NCI-H2171 (cell line): ENCODE results near the gene LSR.

Experiments used
- DNase-seq: peaks from one replicate; lab custom pipeline; 2025; lab: John Stamatoyannopoulos, UW

The LSR gene

DNA sequence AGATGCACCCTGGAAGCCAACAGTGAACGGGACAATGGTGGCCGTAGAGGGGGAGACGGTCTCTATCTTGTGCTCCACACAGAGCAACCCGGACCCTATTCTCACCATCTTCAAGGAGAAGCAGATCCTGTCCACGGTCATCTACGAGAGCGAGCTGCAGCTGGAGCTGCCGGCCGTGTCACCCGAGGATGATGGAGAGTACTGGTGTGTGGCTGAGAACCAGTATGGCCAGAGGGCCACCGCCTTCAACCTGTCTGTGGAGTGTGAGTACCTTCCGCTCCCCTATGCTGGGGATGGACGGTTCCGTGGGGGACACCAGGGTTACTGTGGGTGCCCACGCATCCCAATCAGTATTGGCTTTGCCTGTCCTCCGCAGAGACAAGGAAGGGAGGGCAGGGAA, 53.6 kb downstream of the LSR start:
- no peak for DNase-seq

DNA sequence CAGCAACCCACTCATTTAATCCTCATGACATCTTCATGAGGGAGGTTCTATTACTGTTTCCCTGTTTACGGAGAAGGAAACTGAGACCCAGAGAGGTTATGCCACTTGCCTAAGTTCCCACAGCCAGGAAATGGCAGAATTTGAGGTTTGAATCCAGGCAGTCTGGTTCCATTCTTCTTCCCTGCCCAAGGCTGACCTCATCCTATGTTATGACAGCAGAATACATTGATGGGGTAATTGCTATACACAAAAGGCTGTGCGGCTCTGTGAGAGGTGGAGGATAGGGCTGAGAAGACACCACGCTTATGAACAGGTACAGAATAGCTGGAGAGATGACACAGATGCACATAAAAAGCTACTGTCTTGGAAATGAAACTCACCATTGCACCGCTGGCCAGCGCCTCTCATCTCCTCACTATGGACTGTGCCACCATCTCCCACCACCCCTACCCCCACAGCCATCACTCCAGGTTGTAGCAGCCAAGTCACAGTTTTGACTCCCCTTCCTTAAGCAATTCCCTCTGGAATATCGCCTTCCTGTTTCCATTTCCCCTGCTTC, 54.6 kb downstream of the LSR start:
- no peak for DNase-seq

DNA sequence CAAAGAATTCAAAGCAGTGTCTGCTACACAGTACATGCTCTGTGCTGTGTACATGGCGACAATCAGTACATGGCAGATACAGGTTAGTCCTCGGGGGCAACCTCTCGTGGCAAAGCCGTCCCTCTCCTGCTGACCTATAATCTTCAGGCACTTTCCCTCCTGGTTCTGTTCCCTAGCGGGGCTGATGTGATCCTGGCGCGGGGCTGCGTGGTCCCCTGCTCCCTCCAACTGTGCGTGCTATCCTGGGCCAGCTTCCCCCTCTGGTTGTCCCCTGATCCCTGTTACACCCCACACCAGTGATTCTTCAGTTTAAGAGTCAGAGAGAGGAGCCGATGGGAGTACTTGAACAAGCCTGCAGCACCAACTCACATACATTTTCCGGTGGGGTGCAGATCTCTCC, 55.2 kb downstream of the LSR start:
- DNase-seq: no peak

DNA sequence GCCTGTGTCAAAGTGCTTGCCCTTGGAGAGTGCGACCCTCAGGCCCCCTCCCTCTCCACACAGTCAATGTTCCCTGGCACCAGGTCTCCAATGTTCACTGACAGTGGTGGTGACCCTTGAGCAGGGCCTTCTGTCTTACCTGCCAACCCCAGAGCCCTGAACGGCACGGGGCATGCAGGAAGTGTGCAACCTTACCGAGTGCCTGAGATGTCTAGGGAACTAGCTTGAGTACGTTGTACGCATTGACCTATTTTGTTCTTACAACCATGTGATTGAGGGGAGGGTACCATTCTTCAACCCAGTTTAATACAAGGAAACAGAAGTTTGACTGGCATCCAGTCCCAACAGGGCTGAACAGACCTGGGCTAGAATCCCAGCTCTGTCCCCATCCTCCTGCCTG, 56.4 kb downstream of the LSR start:
- no peak for DNase-seq

DNA sequence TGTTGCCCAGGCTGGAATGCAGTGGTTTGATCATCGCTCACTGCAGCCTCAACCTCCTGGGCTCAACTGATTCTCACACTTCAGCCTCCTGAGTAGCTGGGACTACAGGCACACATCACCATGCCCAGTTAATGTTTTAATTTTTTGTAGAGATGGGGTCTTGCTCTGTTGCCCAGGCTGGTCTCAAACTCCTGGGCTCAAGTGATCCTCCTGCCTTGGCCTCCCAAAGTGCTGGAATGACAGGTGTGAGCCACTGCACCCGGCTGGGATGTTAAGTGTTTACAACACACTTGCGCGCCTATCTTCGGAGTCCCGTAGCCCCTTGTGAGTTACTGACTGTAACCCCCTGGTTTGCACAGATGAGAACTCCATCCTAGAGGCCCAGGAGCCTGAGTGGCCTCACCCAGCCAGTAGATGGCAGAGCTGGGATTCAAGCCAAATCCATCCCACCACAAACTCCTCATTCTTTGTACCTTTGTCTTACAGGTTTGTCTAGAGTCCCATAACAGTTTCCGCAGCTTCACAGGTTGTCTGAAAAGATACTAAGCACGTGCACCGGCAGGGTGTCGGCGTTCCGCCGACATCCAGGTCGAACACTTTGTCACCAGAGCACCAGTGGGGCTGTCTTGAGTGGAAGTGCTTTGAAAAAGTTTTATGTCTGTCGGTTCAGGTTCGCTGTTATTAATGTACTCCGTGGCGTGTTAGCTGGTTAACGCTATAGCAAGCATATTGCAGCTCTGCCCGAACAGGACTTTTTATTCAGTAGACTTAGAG, 57.9 kb downstream of the LSR start:
- no peak for DNase-seq

DNA sequence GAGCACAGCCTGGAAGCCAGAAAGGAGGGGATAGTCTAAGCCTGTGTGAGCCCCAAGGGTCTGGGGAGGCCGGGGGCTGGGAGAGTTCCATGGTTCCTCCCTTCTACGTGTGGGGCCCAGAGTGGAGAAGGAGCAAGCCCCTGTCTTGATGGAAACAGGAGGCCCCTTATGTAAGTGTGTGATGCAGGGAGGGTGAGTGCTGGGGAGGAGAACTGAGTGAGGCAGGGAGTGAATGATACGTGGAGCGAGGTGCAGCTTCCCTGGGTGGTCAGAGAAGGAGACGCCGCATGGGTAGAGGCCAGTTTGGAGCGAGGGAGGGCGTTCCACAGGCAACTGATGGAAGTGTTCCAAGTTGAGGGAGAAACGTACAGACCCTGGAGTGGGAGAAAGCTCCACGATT, 59.1 kb downstream of the LSR start:
- DNase-seq: no peak

DNA sequence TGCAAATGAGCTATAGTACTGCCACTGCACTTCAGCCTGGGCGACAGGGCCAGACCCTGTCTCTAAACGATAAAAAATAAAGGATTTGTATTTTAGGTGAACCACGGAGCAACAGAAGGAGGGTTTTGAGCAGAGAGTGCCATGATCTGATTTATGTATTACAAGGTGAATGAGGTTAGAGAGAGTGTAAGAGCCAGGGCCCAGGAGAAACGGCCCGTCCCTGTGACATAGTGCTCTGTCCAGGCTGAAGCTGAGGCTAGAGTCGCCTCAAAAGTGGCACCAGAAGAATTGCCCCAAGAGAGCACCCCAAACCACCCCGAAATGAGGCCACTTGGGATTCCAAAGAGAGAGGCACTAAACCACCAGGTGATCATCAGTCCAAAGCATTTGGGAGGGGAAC, 60.1 kb downstream of the LSR start:
- DNase-seq: no peak

DNA sequence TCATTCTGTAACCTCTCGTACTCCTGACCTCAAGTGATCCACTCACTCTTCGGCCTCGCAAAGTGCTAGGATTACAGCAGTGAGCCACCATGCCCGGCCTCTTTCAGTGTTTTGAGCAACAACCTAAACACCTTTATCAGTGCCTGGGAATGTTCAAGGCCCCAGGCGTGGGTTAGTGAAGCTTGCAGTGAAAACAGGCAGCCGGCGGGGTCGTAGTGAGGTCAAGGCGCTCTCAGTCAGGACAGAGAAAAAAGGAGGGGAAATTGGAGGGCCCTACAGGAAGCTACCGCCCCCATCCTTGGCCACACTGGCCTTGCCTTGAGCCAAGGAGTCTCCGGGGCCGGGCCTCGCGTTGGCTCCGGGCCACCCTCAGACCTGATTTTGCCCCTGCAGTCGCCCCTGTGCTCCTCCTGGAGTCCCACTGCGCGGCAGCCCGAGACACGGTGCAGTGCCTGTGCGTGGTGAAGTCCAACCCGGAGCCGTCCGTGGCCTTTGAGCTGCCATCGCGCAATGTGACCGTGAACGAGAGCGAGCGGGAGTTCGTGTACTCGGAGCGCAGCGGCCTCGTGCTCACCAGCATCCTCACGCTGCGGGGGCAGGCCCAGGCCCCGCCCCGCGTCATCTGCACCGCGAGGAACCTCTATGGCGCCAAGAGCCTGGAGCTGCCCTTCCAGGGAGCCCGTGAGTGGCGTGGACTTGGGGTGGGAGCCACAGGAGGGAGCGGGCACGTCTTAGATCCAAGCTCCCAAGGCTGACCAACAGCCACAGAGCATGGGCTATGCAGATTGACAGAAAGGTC, 60.9 kb downstream of the LSR start:
- no peak for DNase-seq

DNA sequence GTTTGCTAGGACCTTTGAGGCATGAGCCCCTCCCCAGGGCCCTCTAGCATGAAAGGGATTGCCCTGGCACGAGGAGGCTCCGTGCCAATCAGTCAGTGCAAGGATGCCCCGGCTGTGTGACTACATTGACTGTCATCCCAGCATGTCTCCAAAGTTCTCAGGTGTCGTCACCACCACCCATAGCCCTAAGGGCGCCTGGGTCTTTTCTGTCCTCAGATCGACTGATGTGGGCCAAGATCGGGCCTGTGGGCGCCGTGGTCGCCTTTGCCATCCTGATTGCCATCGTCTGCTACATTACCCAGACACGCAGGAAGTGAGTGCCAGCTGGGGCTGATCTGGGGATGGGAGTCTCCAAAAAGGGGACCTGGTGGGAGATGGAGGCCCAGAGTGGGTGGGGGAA, 61.5 kb downstream of the LSR start:
- no peak for DNase-seq

DNA sequence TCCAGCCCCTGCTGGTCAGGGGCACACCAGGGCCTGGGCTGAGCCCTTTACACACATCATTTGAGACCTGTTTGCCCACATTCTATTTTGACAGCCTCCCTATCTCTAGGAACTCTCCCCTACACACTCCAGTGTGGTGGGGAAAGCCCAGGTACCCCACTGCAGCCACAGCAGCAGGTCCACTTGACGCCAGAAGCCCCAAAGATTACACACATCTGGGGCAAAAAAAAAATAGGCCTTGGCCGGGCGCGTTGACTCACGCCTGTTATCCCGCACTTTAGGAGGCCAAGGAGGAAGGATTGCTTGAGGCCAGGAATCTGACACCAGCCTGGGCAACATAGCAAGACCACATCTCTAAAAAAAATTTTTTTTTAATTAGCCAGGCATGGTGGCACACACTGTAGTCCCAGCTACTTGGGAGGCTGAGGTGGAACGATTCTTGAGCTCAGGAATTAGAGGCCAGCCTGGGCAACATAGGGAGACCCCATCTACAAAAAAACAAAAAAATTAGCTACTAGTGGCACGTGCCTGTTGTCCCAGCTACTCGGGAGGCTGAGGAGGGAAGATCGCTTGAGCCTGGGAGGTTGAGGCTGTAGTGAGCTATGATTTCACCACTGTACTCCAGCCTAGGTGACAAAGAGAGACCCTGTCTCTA, 62.1 kb downstream of the LSR start:
- DNase-seq: no peak

DNA sequence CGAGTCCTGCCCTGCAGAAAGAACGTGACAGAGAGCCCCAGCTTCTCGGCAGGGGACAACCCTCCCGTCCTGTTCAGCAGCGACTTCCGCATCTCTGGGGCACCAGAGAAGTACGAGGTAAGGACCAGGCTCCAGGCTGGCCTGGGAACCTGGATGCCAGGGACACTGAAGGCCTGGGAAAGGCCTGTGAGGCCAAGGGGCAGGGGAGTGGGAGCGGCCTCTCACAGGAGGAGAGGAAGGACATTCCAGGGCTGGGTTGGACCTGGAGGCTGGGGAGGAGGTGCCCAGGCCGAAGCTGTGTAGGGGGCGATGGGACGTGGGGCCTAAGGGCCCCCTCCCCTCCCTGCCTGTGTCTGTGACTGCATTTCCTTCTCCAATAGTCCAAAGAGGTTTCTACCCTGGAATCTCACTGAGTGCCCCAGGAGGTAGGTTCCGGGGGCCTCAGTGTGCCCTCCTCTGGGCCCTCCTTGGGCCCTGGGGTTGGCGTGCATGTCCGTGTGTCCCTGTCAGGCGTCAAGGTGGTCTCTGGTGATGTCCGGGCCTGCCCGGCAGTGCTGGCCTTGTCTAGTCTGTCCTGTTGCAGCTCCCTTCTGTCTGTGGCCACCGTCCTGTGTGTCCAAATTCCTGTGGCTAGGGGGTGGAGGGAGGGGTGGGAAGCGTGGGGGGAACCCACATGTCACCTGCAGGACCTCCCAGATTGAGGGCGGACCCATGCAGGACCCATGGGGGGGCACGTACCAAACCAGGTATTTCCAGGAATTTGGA, 63.3 kb downstream of the LSR start:
- no peak for DNase-seq

DNA sequence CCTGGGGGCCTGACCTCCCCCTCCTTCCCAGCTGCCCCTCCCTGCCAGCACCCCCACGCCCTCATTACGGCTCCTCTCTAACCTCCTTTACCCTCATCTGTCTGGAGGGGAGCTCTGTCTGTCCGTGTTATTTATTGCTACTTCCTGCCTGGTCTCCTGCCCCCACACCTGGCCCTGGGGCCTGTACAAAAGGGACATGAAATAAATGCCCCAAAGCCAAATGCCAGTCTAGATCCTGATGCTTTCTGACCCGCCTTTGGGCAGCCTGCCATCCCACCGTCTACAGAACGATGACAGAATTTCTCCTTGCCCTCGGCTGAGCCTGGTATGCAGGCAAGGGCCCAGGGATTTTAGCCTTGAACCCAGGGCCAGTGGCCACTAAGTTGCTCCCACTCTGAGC, 64.8 kb downstream of the LSR start:
- DNase-seq: no peak

DNA sequence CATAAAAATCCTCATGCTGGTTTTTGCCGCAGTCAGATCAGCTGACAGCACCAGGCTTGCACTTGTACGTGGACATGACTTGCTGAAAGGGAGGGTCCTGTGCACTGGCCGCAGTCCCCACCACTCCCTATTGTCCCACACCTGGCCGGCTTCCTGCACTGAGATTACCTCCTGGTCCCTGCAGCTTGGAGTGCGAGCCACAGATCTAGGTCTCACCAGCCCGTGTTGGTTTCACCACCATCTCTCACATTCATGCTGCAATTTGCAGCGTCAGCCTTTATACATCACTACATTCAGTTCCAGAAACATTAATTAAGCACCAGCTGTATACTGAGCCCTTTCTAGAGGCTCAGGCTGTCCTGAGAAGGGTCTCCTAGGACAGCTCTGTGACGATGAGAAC, 65.2 kb downstream of the LSR start:
- DNase-seq: no peak

DNA sequence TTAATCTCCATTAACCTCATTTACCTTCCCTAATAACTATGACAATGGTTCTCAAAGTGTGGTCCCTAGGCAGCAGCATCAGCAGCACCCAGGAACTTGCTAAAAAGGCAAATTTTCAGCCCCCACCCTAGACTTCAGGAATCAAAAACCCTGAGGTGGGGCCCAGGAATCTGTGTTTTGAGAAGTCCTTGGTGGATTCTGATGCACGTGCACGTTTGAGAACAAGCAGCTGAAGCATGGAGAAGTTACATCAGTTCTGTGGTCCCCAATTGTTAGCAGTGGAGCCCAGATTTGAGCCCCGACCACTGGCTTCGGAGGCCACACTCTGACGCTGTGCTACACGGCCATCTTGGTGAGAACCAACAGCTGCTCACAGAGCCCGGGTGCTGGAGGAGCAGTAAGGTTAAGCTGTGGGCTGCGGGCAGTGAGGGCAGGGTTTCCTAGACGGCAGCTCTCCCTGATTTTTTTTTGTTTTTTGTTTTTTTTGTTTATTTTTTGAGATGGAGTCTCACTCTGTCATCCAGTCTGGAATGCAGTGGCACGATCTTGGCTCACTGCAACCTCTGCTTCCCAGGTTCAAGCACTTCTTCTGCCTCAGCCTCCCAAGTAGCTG, 66.2 kb downstream of the LSR start:
- DNase-seq: no peak

DNA sequence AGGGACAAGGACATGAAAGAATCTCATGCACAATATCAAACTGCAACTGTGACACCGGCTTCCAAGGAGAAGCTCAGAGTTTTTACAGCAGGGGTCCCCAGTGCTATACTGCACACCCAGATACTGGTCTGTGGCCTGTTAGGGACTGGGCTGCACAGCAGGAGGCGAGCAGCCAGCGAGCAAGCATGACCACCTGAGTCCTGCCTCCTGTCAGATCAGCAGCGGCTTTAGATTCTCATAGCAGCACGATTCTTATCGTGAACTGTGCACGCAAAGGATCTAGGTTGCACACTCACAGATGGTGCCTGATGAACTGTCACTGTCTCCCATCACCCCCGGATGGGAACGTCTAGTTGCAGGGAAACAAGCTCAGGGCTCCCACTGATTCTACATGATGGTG, 67.1 kb downstream of the LSR start:
- no peak for DNase-seq

DNA sequence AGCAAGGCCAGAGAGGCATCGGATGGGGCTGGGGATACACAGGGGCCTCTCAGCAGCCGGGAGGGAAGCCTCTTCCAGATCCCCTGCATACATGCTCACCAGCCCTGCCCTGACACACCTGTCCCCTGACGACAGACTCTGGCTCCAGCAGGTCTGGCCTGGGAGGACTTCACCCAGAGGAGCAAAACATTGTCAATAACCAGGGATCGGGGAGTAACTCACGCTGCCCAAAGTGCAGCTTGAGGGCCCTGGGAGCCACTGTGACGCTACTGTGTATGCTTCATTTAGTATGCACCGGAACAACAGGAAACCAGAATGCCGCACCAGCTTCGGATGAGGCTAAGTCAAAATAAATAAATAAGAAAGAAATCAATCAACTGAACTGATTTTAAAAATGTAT, 67.8 kb downstream of the LSR start:
- DNase-seq: no peak
